SK-N-MC (cell line): ENCODE measurements around the gene FCN2.

Experiments used
- DNase-seq: peaks from one replicate; pipeline ENCODE4 v3.0.0-alpha.2; 2011; ENCODE audit warnings: low read depth, low spot score
- H3K27ac ChIP-seq: fragments of 200-600 bp; sonication (generic); 2 replicates; pipeline ENCODE4 v1.5.1; 2016; ENCODE audit warnings: mixed run types
- H3K36me3 ChIP-seq: fragments of 200-600 bp; sonication (generic); 2 replicates; pipeline ENCODE4 v1.6.1; 2017; ENCODE audit warnings: antibody characterized with exemption, low read length, mixed read lengths; ENCODE audit not compliant: insufficient read depth
- H3K4me3 ChIP-seq: fragments of 200-600 bp; sonication (generic); 2 replicates; pipeline ENCODE4 v1.5.1; 2016
- H3K9ac ChIP-seq: fragments of 200-600 bp; sonication (generic); 2 replicates; pipeline ENCODE4 v1.8.0; 2017; ENCODE audit warnings: mixed run types, mixed read lengths; ENCODE audit not compliant: insufficient read length
- H3K9me3 ChIP-seq: fragments of 200-600 bp; sonication (generic); 2 replicates; pipeline ENCODE4 v1.6.1; 2017; ENCODE audit warnings: low read depth, mild to moderate bottlenecking, antibody characterized with exemption, low read length, moderate library complexity, mixed read lengths
- EZH2 ChIP-seq: fragments of 200-600 bp; sonication (generic); IDR thresholded peaks from one replicate; pipeline ENCODE4 v1.6.1; 2017; ENCODE audit warnings: antibody characterized with exemption
- FOXP2 ChIP-seq: optimal IDR thresholded peaks from 2 replicates; pipeline ENCODE3; 2011; ENCODE audit warnings: mild to moderate bottlenecking, moderate library complexity; ENCODE audit not compliant: insufficient read depth; ENCODE audit errors: extremely low read length, control extremely low read depth
- POLR2AphosphoS5 ChIP-seq: IDR thresholded peaks from 2 replicates; pipeline ENCODE4 v1.6.1; 2012; ENCODE audit warnings: mild to moderate bottlenecking, low read depth, low read length, borderline replicate concordance

FCN2 gene

DNA sequence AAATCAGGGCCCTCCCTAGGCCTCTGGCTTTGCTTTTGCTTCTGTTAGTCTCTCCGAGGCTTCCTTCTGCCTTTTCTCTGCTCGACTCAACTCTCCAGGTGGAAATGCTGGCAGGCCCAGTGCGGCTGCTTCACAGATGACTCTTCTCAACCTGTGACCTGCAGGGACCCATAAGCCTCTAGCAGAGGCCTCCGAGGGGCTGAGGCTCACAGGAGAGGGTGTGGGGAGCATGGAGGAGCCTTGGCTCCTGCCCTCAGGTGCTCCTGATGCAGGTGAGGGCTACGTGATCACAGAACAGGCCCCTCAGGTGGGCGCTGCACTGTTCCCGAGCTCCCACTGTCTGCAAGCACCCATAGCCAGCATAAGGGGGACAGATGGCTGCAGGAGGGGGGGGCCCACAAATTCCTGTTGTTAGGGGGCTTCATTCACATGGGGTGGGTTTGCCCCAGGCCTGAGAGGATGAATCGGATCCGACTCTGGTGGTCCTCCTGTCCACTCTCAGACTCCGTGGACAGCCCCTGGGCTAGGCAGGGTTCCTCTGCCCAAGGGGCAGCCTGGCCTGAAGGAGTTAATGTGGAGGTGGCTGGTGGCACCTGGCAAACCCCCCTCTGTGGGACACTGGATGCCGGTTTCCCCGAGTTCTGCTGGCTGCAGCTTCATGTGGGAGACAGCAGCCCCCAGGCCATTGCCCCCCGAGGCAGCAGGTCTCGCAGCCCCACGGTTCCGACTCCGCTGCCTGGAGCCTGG, 10.9 kb upstream of the FCN2 start:
- DNase-seq: no peak
- Histone ChIP-seq H3K4me3 (no peak overlapping the region), H3K9ac (no peak overlapping the region), H3K27ac (no peak overlapping the region), H3K9me3 (no peaks in the 10 kb centered on the region), H3K36me3 (no peaks in the 10 kb centered on the region)
- TF ChIP-seq FOXP2: no peak

DNA sequence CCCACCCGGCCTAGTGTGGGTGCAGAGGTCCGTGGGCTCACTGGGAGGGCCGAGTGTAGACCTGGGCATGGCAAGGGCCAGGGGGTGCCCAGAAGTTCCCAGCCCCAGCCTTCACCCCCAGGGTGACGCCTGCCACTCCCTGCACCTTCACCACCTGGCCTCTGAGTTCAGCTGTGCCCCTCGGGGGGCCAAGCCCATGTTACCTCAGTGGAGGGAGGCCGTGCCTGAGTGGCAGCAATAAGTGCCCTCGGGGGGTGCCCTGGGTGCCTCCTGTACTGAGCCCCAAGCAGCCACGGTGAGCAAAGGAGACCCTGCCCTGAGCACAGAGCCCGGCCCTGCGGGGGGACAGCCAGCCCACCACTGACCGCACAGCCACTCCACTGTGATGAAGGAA, 10.3 kb upstream of the FCN2 start:
- Histone ChIP-seq H3K9ac (no peak overlapping the region), H3K9me3 (no peaks in the 10 kb centered on the region), H3K36me3 (no peaks in the 10 kb centered on the region), H3K27ac (no peak overlapping the region), H3K4me3 (no peak overlapping the region)
- no peak for TF ChIP-seq EZH2
- TF ChIP-seq FOXP2: no peak
- no peak for TF ChIP-seq POLR2AphosphoS5
- DNase-seq: no peak

DNA sequence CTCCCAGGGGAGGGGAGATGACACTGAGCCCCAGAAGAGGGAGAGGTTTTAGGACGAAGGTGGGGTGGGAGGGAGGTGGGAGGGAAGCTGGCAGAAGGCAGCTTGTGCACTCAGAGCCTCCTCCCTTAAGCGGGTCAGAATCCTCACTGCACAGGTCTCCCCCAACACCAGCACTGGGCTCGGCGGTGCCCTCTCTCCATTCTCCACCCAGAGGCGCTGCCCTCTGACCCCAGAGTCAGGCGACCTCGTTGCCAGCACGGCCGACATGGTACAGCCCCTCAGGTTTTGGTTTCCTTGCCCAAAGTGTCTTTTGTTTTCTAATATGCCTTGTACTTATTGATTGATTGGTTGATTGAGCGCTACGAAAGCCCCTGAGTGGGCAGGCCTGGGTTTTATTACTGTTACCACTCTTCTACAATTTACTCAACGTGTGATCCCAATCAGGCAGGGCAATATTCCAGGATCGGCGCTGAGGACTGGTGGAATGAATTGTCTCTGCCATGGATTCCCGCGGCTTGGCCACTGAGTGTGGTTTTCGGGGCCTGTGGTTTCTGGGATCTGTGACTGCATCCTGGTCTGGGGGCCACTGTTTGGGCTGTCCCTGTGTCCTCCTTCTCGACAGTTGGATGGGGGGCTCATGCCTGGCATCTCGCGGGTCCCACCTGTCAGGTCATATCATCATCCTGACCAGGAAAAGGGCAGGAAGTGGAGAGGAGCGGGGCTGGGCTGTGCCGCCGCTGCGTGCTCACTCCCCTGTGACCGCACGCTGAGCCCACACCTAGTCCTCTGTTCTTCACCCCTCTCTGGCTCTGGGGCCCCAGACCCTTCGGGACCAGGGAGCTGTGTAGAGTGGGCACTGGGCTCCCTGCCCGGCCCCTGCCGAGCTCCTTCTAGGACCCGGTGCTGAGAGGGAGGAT, 9.6 kb upstream of the FCN2 start:
- H3K27ac ChIP-seq: no peak overlapping the region
- no peak overlapping the region for H3K9ac ChIP-seq
- H3K36me3 ChIP-seq: no peaks in the 10 kb centered on the region
- TF ChIP-seq FOXP2 (no peak), POLR2AphosphoS5 (no peak)
- H3K4me3 ChIP-seq: no peak overlapping the region
- DNase-seq: no peak
- no peaks in the 10 kb centered on the region for H3K9me3 ChIP-seq

DNA sequence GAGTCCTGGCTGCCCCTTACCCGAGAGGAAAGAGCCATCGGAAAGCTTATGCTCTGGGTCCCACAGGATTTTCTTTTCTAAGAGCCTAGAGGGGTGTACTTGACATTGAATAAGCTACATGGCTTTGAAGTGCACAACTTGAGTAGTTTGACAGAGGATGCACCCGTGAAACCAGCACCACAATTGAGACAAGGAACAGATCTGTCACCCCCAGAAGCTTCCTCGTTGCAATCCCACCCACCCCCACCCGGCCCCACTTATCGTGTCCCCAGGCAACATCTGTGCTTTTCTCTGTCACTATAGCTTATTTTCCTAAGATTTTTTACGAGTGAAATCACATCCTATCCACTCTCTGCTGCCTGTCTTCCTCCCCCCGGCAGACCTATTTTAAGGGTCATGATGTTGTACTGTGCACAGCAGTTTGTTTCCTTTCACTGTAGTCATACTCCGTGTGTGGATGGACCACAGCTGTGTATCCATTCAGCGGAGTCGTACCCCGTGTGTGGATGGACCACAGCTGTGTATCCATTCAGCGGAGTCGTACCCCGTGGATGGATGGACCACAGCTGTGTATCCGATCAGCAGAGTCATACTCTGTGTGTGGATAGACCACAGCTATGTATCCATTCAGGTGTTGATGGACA, 8.8 kb upstream of the FCN2 start:
- no peak overlapping the region for H3K27ac ChIP-seq
- H3K9me3 ChIP-seq: no peaks in the 10 kb centered on the region
- DNase-seq: no peak
- H3K4me3 ChIP-seq: no peak overlapping the region
- no peaks in the 10 kb centered on the region for H3K36me3 ChIP-seq
- TF ChIP-seq POLR2AphosphoS5 (no peak), EZH2 (no peak), FOXP2 (no peak)
- no peak overlapping the region for H3K9ac ChIP-seq

DNA sequence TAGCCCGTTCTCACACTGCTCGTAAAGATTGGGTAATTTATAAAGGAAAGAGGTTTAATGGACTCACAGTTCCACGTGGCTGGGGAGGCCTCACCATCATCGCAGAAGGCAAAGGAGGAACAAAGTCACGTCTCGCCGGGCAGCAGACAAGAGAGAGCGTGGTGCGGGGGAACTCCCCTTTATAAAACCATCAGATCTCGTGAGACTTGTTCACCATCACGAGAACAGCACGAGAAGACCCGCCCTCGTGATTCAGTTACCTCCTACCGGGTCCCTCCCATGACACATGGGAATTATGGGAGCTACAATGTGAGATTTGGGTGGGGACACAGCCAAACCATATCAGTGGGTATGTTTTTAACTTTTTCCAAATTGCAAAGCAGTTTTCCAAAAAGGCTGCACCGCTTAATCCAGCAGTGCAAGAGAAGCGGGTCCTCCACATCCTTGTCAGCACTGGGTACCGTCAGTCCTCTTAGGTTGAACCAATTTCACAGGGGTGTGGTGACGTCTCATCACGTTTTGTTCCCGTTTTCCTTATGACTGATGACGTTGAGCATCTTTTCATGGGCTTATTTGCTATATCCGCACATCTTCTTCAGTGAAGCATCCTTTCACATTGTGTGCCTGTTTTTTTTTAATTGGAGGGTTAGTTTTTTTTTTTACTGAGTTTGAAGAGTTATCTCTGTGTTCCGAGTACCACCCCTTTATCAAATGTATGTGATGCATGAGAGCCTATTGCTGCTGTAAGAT, 8.0 kb upstream of the FCN2 start:
- Histone ChIP-seq H3K9ac (no peak overlapping the region), H3K36me3 (no peaks in the 10 kb centered on the region), H3K9me3 (no peaks in the 10 kb centered on the region), H3K4me3 (no peak overlapping the region), H3K27ac (no peak overlapping the region)
- DNase-seq: no peak
- TF ChIP-seq POLR2AphosphoS5 (no peak), FOXP2 (no peak), EZH2 (no peak)

DNA sequence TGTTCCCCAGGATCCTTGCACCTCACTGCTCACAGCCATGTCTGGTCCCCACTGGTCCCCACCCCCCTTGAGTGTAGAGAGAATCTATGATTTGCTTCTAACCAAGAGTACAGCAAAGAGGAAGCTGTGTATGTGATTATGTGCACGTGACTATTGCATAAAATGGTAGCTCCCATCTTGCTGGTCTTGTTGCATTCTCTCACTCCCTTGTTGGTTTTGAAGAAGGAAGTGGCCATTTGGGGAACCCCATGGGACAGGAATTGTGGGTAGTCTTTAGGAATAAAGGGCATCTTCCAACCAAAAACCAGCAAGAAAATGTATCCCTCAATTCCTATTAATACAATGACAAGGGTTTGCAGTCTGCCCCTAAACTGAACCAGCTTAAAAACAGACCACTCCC, 5.2 kb upstream of the FCN2 start:
- Histone ChIP-seq H3K27ac (no peak overlapping the region), H3K36me3 (no peaks in the 10 kb centered on the region), H3K4me3 (no peak overlapping the region), H3K9me3 (no peaks in the 10 kb centered on the region), H3K9ac (no peak overlapping the region)
- TF ChIP-seq POLR2AphosphoS5: no peak
- TF ChIP-seq FOXP2: no peak
- no peak for TF ChIP-seq EZH2
- no peak for DNase-seq

DNA sequence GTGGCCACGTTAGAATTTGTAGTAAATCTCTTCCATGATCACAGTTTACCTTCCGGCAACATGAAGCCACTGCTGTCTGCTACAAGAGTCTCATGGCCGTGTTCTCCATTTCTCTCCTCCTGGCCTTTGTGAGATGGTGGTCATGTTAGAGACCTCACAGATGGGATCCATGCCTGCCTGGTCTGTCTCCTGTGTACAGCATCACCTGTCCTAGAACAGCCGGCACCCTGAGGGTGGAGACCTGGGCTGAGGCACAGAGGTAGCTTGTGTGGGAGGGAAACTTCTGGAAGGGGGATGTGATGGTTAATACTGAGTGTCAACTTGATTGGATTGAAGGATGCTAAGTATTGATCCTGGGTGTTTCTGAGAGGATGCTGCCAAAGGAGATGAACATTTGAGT, 3.1 kb upstream of the FCN2 start:
- H3K36me3 ChIP-seq: no peaks in the 10 kb centered on the region
- no peak overlapping the region for H3K27ac ChIP-seq
- DNase-seq: no peak
- TF ChIP-seq POLR2AphosphoS5 (no peak), FOXP2 (no peak), EZH2 (no peak)
- H3K9ac ChIP-seq: no peak overlapping the region
- no peak overlapping the region for H3K4me3 ChIP-seq
- H3K9me3 ChIP-seq: no peaks in the 10 kb centered on the region

DNA sequence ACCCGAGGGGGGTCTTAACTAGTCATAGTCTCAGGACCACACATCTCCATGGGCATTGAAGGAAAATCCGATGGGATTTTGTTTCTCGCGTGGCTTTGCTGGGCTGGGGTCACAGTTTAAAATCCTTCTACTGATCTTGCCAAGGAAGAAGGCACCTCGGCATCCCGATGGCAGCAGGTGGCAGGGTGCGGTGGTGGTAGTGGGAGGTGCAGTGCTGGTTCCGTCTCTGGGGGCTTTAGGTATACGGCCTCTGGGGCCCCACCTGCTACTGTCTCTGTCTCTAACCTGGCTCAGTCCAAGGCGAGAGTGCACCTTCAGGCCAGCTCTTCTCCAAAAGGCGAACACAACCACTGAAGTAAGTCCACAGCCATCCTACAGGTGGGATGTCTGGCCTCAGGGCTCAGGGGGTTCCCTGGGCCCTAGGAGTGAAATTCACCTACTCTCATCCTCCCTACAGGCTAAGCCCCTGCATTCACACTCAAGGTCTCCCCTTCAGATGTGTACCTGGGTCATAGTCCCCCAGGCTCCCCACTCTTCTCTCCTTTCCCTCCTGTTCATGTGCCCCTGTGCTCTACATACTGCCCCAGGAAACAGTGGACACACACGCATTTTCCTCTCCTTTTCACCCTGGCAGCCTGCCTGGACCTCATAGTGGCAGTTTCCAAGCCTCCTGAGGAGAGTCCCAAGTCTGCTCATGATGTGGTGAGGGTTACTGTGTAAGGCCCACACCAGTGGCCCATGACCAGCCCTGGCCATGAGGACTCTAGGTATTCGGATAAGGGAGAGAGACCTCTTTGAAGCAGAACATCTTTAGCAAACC, 736 bp upstream of the FCN2 start:
- TF ChIP-seq EZH2 (no peak), FOXP2 (no peak), POLR2AphosphoS5 (no peak)
- DNase-seq: no peak
- Histone ChIP-seq H3K27ac (no peak overlapping the region), H3K4me3 (no peak overlapping the region), H3K9me3 (no peaks in the 10 kb centered on the region), H3K9ac (no peak overlapping the region), H3K36me3 (no peaks in the 10 kb centered on the region)
